Pancreas (tissue), 10 donors: ENCODE results near the gene ZNF543. TPM values are rescaled to one million over a fixed set of nuclear protein-coding genes. Genes with fewer than 3 reads are reported as not detected.
A peak's percentile ranks its signal among the peaks of the same experiment; 100 is the strongest.

Experiments used
- ATAC-seq, 4 donors: fragments of 200-7000 bp; cut with Tn5 transposase; one replicate each; pipeline versions ENCODE4 v1.8.0 to v1.9.1; 2020; ENCODE audit warnings: mild to moderate bottlenecking in 4 of 4, moderate library complexity in 4 of 4
- DNase-seq, 6 donors: peaks; one replicate each; pipeline ENCODE4 v3.0.0-alpha.2; 2020
- FAIRE-seq: peaks from 2 replicates; lab custom pipeline; 2012; peaks lifted over from hg19 to GRCh38; lab: Jason Lieb, UNC
- H3K27ac ChIP-seq, 4 donors: fragments of 200-600 bp; sonication (generic); 1 replicate in 3 of 4; 2 replicates in 1 of 4; pipeline versions ENCODE4 v1.5.0 to v1.8.0; 2020
- H3K27me3 ChIP-seq, 4 donors: fragments of 200-600 bp; one replicate each; pipeline ENCODE4 v1.8.0; 2021
- H3K36me3 ChIP-seq, 3 donors: fragments of 200-600 bp; sonication (generic) in 1 of 3; one replicate each; pipeline versions ENCODE4 v1.5.0 to v1.8.0; 2020 to 2021
- H3K4me1 ChIP-seq, 3 donors: fragments of 200-600 bp; one replicate each; pipeline ENCODE4 v1.8.0; 2021
- H3K4me3 ChIP-seq, 4 donors: fragments of 200-600 bp; sonication (generic) in 2 of 4; one replicate each; pipeline versions ENCODE4 v1.5.0 to v1.8.0; 2020 to 2021
- H3K9me3 ChIP-seq, 4 donors: fragments of 200-600 bp; one replicate each; pipeline ENCODE4 v1.8.0; 2021
- WGBS, 2 donors: extraction: QIAGEN DNeasy Blood & Tissue Kit; methylation state at CpG; one replicate each; pipeline ENCODE4 v1.1.7; 2013; 5-methylcytosine and 5-hydroxymethylcytosine counted together
- intact Hi-C, 3 donors: fragments of 100-400 bp; cut with DNase I; formaldehyde crosslinking; loops; one replicate each; pipeline versions ENCODE4 v1.11.1 to v1.14.2; 2022
- polyA plus RNA-seq, 2 donors: library from polyadenylated mRNA; stranded (reverse); fragments of 200-250 nt; gene quantifications; one replicate each; pipeline ENCODE4 v1.2.3, GENCODE V29; 2013
- total RNA-seq, 6 donors: library from RNA; stranded (reverse); fragmentation: NEBNext Ultra II Directional in 4 of 6; extraction: Animal tissue kit (Norgen Biotek cat#: 25700) in 4 of 6; gene quantifications; one replicate each; pipeline versions ENCODE4 v1.2.1 to v1.2.4, GENCODE V29; 2021 to 2023
- TF ChIP-seq, protein P1 (sequence below), 4 donors: fragments of 200-600 bp; sonication (generic) in 3 of 4; IDR thresholded peaks; one replicate each; pipeline versions ENCODE4 v1.5.0 to v1.8.0; 2021; ENCODE audit warnings: antibody characterized with exemption in 4 of 4
- donor health status: healthy with polysubstance abuse.
- donor health status: DM: no; HTN: no; CAD: no; lungs with moderate emphysema.
- donor health status: DM: no; HTN: no; CAD: no.
- donor health status: control.
- donor health status: control.
- donor health status: Bipolar disorder and iron deficiency.
- donor health status: DM: yes; HTN: yes; CAD: no.
- donor health status: DM: no; HTN: no; CAD: no.
- donor health status: DM: no; HTN: no; CAD: no.
- donor health status: DM: yes; HTN: yes; CAD: no.

ZNF543 gene
- total and polyA plus RNA-seq, 8 donors: 0.76 to 4.1 (median 1.5) TPM

DNA sequence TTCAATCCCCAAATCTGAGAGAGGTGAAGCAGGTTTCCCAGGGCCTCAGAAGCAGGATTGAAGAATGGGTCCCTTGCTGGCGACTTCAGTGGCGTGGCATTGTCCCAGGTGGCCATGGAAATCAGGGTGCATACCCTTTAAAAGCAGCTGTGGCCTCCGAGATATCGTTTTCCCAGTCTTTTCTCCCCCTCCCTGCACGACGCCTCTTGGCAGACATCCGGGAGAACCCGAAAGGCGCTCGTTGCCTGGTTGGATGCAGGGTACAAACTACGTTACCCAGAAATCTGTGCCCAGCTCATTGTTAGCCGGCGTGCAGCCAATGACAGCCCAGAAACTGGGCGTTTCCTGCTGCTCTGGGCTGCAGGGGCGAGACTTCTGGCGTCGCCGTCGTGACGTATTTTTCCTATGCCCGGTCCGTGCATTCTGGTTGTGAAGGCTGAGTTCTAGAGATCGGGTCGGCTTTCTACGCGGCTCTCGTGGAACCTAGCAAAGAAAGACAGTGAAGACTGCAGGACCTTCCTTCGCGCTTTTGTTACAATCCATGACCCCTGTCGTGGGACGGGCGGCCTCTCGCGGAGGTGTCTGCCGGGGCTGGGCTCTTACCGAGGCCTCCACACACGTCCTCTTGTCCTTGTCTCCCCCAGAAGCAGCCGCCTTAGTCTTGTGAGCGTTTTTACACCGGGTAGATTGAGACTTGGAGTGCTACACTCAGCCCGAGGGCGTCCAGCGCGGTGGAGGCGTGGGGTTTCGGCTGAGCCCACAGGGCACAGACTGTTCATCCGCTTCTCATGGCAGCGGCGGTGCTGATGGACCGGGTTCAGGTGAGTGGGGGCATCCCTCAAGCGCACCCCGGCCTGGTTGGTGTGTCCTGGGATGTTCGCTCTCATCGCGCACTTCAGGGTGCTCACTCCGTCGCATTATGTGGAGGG lies 30.9 kb downstream of the ZNF543 start, which contains the start of gene ZNF304:
TSS of gene ZNF304 (plus strand) at position 395 of the 929 bp plus-strand sequence. CDS start at position 789, 394 bp downstream.
- Histone ChIP-seq H3K4me3 (peak within 1 kb of the TSS; percentile 50 to 81 (median 70)), H3K36me3 (peaks cover 4 to 18% (median 8%) of the 10 kb centered on the region in 3 donors), H3K4me1 (peaks cover 0 to 3% (median 0%) of the 10 kb centered on the region in 3 donors), H3K27ac (peak within 1 kb of the TSS in 3 of 4 donors; percentile 25 to 37 (median 32)), H3K9me3 (no peaks in the 10 kb centered on the region), H3K27me3 (no peaks in the 10 kb centered on the region)
- FAIRE-seq: peak; percentile 91
- WGBS, 2 donors: 1% methylated on average over 54 to 57 of the region's 57 CpGs
- TF ChIP-seq, protein P1, sequence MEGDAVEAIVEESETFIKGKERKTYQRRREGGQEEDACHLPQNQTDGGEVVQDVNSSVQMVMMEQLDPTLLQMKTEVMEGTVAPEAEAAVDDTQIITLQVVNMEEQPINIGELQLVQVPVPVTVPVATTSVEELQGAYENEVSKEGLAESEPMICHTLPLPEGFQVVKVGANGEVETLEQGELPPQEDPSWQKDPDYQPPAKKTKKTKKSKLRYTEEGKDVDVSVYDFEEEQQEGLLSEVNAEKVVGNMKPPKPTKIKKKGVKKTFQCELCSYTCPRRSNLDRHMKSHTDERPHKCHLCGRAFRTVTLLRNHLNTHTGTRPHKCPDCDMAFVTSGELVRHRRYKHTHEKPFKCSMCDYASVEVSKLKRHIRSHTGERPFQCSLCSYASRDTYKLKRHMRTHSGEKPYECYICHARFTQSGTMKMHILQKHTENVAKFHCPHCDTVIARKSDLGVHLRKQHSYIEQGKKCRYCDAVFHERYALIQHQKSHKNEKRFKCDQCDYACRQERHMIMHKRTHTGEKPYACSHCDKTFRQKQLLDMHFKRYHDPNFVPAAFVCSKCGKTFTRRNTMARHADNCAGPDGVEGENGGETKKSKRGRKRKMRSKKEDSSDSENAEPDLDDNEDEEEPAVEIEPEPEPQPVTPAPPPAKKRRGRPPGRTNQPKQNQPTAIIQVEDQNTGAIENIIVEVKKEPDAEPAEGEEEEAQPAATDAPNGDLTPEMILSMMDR (IDR thresholded peaks at IDR 0.05): no peak
- DNase-seq: peak; percentile 89 to 94 (median 90)
- peak; percentile 99 to 100 (median 100) for ATAC-seq
- intact Hi-C loops: no loop called here

DNA sequence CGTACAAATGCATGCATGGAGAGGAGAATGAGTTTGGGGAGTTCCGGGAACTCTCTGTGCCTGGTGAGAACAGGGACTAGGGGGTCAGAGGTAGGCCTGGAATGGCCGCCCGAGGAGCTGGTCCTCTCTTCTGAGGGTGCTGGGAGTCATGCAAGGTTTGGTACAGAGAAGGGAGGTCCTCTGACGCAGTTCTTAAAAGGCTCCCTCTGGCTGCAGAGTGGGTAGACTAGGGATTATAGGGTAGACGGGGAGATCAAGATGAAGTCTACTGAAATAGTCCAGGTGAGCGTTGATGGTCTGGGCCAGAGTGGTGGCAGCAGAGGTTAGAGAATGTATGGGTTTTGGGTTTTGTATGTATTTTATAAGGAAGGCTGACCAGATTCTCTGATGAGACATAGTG lies 31.6 kb downstream of the ZNF543 start:
- intact Hi-C loops: no loop called here
- no peak overlapping the region for H3K27ac ChIP-seq

DNA sequence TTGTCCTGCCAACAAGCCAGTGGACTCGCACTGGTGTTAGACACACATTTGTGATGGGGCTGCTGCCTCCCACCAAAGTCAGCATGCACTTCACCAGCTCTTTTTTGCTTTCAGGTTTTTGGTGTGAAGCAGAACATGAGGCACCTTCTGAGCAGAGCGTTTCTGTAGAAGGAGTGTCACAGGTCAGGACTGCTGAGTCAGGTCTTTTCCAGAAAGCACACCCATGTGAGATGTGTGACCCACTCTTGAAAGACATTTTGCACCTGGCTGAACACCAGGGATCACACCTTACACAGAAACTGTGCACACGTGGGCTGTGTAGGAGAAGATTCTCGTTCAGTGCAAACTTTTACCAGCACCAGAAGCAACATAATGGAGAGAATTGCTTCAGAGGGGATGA lies 35.6 kb downstream of the ZNF543 start:
- intact Hi-C loops: no loop called here
- no peaks in the 10 kb centered on the region for H3K9me3 ChIP-seq
- no peak for FAIRE-seq

More for the DNA sequence above, 31.6 kb downstream of the ZNF543 start:
- ATAC-seq (no peak), DNase-seq (no peak), FAIRE-seq (no peak)
- Histone ChIP-seq H3K9me3 (no peaks in the 10 kb centered on the region), H3K36me3 (peaks cover 4 to 25% (median 15%) of the 10 kb centered on the region in 3 donors), H3K4me3 (peak overlapping the region; percentile 50 to 81 (median 70)), H3K27me3 (no peaks in the 10 kb centered on the region), H3K4me1 (peaks cover 0 to 3% (median 0%) of the 10 kb centered on the region in 3 donors)
- WGBS, 2 donors: 14 to 15% methylated on average over 7 of the region's 7 CpGs
- TF ChIP-seq, protein P1 (IDR thresholded peaks at IDR 0.05): no peak

GRCh38 chr19:57357406-57357805 lies 37.1 kb downstream of the ZNF543 start:
- intact Hi-C loops: no loop called here
- H3K9me3 ChIP-seq: no peaks in the 10 kb centered on the region
- H3K36me3 ChIP-seq: peaks cover 4 to 33% (median 15%) of the 10 kb centered on the region in 3 donors

More for the DNA sequence above, 35.6 kb downstream of the ZNF543 start:
- Histone ChIP-seq H3K27ac (no peak overlapping the region), H3K27me3 (no peaks in the 10 kb centered on the region), H3K4me1 (peaks cover 0 to 3% (median 0%) of the 10 kb centered on the region in 3 donors), H3K4me3 (no peak overlapping the region), H3K36me3 (peaks cover 4 to 33% (median 15%) of the 10 kb centered on the region in 3 donors)
- ATAC-seq (no peak), DNase-seq (no peak)
- TF ChIP-seq, protein P1 (IDR thresholded peaks at IDR 0.05): no peak
- WGBS, 2 donors: 93 to 95% methylated on average over 4 of the region's 4 CpGs

More at GRCh38 chr19:57357406-57357805, 37.1 kb downstream of the ZNF543 start:
- TF ChIP-seq, protein P1 (IDR thresholded peaks at IDR 0.05): no peak
- FAIRE-seq: no peak
- Histone ChIP-seq H3K27me3 (no peaks in the 10 kb centered on the region), H3K4me1 (no peaks in the 10 kb centered on the region), H3K4me3 (no peak overlapping the region), H3K27ac (no peak overlapping the region)
- WGBS, 2 donors: 97 to 99% methylated on average over 5 of the region's 5 CpGs
- DNase-seq: no peak
- ATAC-seq: no peak
